Measurements from ENCODE around the gene TELO2.
"Not testable (repeated sequence)": the region's sequence is repeated elsewhere in the genome, so short reads cannot be mapped to it uniquely, and the experiment has no call there.

Gene TELO2

GRCh38 chr16:1457489-1458245 lies 35.5 kb upstream of the TELO2 start:
- no peak for DNase-seq (ENCODE audit: low read depth in 1 of 2, low spot score in 1 of 2)

GRCh38 chr16:1458336-1458976 lies 34.7 kb upstream of the TELO2 start:
- DNase-seq (ENCODE audit: low read depth in 1 of 2, low spot score in 1 of 2) = no peak

DNA sequence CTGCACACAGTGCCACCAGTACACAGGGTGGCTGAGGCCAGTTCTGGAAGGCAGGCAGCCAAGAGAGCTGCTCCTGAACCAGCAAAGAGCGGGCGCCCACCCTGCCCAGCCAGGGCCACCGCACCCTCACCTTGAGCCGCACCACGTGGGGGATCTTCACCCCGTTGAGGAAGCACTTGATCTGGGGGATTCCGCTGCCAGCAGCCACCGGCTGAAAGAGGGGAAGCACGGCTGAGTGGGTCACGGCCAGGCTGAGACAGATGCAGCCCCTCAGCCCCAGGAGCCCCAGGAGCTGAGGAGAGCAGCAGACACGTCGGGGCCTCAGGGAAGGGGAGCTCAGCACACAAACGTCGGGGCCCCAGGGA lies 34.2 kb upstream of the TELO2 start:
- no peak for DNase-seq (ENCODE audit: low read depth in 1 of 2, low spot score in 1 of 2)

DNA sequence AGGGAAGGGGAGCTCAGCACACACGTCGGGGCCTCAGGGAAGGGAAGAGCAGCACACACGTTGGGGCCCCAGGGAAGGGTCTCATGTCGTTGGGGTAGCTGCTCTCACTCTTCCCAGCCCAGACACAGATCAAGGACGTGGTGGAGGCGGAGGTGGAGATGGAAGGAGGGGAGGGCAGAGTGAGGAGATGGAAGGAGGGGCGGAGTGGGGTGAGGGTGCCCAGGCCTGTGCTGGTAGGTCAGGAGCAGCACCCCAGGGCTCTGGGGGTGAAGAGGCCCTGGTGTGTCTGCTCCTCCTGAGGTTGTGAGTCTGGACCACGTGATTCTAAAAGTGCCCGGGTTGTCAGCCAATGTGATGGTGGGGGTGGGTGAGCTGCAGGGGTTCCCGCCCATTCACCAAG lies 33.2 kb upstream of the TELO2 start:
- no peak for DNase-seq (ENCODE audit: low read depth in 1 of 2, low spot score in 1 of 2)

DNA sequence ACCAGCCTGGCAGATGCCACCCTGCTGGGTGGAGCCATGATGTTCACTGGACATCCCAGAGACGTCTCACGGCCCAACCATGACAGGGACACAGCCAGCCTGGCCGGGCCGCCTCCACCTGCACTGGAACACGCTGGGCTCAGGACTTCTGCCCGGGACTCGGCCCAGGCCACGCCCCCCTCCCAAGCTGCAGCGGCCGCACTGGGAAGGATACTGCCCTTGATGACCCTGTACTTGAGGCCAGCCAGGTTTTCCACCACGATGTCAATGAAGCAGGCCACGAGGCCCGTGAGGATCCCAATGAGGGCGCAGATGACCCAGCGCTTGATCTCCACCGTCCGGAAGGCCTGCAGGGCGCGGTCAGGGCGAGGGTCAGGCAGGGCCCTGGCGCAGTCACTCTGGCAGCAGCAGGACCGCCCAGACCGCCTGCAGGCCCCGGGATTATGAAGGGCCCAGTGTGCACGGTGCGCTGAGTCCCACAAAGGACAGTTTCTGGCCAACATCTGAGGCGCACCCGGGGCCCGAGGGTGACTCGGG lies 32.5 kb upstream of the TELO2 start:
- no peak for DNase-seq (ENCODE audit: low read depth in 1 of 2, low spot score in 1 of 2)

DNA sequence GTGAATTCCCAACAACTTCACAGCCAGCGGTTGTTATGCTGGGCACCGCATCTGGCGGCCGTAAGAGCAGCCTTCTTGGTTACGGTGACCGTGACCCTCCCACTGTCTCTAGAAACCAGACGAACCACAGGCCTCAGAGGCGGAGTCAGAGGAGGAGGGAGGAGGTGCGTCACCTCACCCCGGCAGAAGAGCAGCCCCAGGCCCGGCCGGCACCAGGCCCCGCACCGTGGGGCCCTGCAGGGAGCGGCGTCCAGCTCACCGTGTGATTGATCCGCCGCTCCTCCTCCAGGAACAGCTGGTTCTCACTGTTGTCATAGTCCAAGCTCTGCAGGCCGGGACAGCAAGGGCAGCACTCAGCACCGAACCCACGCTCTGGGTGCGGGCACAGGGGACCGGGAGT lies 32.0 kb upstream of the TELO2 start:
- no peak for DNase-seq (ENCODE audit: low read depth in 1 of 2, low spot score in 1 of 2)

DNA sequence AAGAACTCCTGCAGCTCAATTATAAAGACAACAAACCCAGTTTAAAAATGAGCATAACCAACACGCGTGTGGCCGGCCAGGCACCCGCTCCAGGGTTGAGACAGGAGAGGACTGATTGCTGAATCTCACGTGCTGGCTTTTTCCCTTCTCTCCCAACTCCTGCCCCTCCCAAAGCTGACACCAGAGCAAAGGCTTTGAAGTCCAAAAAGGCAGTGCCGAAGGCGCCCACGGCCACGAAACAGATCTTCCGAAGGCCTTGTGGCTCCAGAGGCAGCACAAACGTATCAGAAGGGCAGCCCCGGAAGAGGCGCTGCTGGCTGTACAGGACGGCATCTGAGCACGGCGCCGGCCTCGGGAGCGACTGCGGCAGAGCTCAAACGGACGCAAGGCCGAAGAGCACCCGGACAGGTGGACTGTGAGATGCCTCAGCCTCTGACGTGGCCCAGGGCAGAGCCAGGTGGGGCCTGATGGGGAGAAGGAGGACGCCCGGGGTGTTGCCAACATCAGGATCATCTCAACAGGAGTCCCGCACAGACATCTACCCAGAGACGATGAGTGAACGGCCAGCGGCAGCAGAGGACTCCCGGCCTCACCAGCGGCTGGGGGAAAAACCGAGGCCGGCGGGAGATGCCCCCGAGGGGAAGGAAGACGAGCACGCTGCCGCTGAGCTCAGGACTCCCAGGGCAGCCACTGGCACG lies 28.8 kb upstream of the TELO2 start:
- no peak for DNase-seq (ENCODE audit: low read depth in 1 of 2, low spot score in 1 of 2)

- DNase-seq (ENCODE audit: low read depth in 1 of 2, low spot score in 1 of 2) = no peak
Measured at GRCh38 chr16:1464894-1465566, 28.1 kb upstream of the TELO2 start.

- no peak for DNase-seq (ENCODE audit: low read depth in 1 of 2, low spot score in 1 of 2)
Measured at GRCh38 chr16:1465567-1465915, 27.6 kb upstream of the TELO2 start.

- no peak for DNase-seq (ENCODE audit: low read depth in 1 of 2, low spot score in 1 of 2)
Measured at GRCh38 chr16:1466054-1466453, 27.1 kb upstream of the TELO2 start.

GRCh38 chr16:1466968-1467521 lies 26.1 kb upstream of the TELO2 start:
- DNase-seq (ENCODE audit: low read depth in 1 of 2, low spot score in 1 of 2) = no peak

DNA sequence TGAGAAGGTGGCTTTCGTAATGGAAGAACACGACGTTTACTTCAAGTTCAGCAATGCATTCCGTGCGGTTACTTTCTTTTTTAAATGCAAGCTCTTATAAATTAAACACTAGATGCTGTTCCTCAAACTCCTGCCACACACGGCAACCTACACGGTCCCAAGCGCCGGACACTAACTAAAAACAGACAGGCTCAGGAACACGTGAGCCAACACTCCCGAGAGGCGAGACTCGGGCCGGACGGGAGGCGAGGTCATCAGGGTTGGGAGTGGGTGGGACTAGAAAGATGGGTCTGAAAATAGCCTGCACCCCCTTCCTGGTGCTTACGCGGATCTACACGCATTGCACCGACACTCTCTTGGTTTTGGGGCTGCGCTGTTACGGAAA lies 24.7 kb upstream of the TELO2 start:
- no peak for DNase-seq (ENCODE audit: low read depth in 1 of 2, low spot score in 1 of 2)

DNA sequence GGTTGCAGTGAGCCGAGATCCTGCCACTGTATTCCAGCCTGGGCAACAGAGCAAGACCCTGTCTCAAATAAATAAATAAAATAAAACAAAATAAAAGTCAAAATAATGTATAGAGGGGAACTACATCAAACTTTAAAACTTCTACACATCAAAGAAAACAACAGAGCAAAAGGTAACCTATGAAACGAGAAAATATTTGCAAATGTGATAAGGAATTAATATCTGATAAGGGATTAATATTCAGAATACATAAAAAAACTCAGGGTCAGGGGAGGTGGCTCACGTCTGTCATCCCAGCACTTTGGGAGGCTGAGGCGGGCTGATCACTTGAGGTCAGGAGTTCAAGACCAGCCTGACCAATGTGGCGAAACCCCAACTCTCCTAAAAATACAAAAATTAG lies 24.0 kb upstream of the TELO2 start:
- not testable (repeated sequence) for DNase-seq (ENCODE audit: low read depth in 1 of 2, low spot score in 1 of 2)

- no peak for DNase-seq (ENCODE audit: low read depth in 1 of 2, low spot score in 1 of 2)
Measured at GRCh38 chr16:1469693-1470201, 23.4 kb upstream of the TELO2 start.

- DNase-seq (ENCODE audit: low read depth in 1 of 2, low spot score in 1 of 2) = no peak
Measured at GRCh38 chr16:1470481-1471251, 22.5 kb upstream of the TELO2 start.

- DNase-seq (ENCODE audit: low read depth in 1 of 2, low spot score in 1 of 2) = no peak
Measured at GRCh38 chr16:1471569-1472194, 21.5 kb upstream of the TELO2 start.

GRCh38 chr16:1472974-1473373 lies 20.2 kb upstream of the TELO2 start:
- no peak for DNase-seq (ENCODE audit: low read depth in 1 of 2, low spot score in 1 of 2)

GRCh38 chr16:1474082-1474795 lies 18.9 kb upstream of the TELO2 start:
- no peak for DNase-seq (ENCODE audit: low read depth in 1 of 2, low spot score in 1 of 2)

GRCh38 chr16:1474796-1475551 lies 18.2 kb upstream of the TELO2 start, which contains the start of gene CLCN7:
Gene CLCN7, minus strand, starts transcription at chr16:1475028. Its CDS starts 54 bp downstream, at chr16:1474974.
- peak; percentile 72 to 79 for DNase-seq (ENCODE audit: low read depth in 1 of 2, low spot score in 1 of 2)

Data from activated T-helper 1 cell treated with anti-CD3 and anti-CD28 coated beads, Interleukin-2, amount 50 U/mL, for 16 hours (primary cell).